Measurements from ENCODE around the gene ADGRA3.

The ADGRA3 gene

GRCh38 chr4:22465349-22465748 is 50.5 kb downstream of the ADGRA3 start:
- ChIA-PET CTCF (no interaction called here), POLR2A (no interaction called here)
- TF ChIP-seq ZNF843 (tag by site-specific recombination; IDR thresholded peaks at IDR 0.05), result no peak
- TF ChIP-seq ZNF521 (tag by site-specific recombination; IDR thresholded peaks at IDR 0.05), result no peak
- no peak for TF ChIP-seq ZNF830 (tag by site-specific recombination; IDR thresholded peaks at IDR 0.05; ENCODE audit: low read depth)
- TF ChIP-seq INSM2 (tag by site-specific recombination; IDR thresholded peaks at IDR 0.05), result no peak
- no peak for TF ChIP-seq ZNF19 (tag by site-specific recombination; IDR thresholded peaks at IDR 0.05; ENCODE audit: low read depth)
- no peak for TF ChIP-seq BCL11A (tag by site-specific recombination; IDR thresholded peaks at IDR 0.05; ENCODE audit: low read depth)
- TF ChIP-seq ZNF629 (tag by site-specific recombination; IDR thresholded peaks at IDR 0.05), result no peak
- TF ChIP-seq, protein P1, sequence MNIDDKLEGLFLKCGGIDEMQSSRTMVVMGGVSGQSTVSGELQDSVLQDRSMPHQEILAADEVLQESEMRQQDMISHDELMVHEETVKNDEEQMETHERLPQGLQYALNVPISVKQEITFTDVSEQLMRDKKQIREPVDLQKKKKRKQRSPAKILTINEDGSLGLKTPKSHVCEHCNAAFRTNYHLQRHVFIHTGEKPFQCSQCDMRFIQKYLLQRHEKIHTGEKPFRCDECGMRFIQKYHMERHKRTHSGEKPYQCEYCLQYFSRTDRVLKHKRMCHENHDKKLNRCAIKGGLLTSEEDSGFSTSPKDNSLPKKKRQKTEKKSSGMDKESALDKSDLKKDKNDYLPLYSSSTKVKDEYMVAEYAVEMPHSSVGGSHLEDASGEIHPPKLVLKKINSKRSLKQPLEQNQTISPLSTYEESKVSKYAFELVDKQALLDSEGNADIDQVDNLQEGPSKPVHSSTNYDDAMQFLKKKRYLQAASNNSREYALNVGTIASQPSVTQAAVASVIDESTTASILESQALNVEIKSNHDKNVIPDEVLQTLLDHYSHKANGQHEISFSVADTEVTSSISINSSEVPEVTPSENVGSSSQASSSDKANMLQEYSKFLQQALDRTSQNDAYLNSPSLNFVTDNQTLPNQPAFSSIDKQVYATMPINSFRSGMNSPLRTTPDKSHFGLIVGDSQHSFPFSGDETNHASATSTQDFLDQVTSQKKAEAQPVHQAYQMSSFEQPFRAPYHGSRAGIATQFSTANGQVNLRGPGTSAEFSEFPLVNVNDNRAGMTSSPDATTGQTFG (tag by site-specific recombination; IDR thresholded peaks at IDR 0.05; ENCODE audit: borderline replicate concordance), result no peak
- no peak for TF ChIP-seq ZNF133 (tag by site-specific recombination; IDR thresholded peaks at IDR 0.05)
- no peak overlapping the region for H3K4me3 ChIP-seq (ENCODE audit: low read depth, low read length)
- no peaks in the 10 kb centered on the region for H3K9me3 ChIP-seq (ENCODE audit: control insufficient read depth, insufficient read depth, low read depth, low read length)
- no peaks in the 10 kb centered on the region for H3K4me1 ChIP-seq (ENCODE audit: control insufficient read depth, insufficient read depth, low read length)
- peaks cover 0 to 4% of the 10 kb centered on the region in 2 experiments; a peak in 2 of 3 replicates for H3K36me3 ChIP-seq (ENCODE audit: control insufficient read depth in 2 of 2, insufficient read depth in 1 of 2, low read length in 2 of 2)
- H3K27ac ChIP-seq (ENCODE audit: extremely low read depth, low read depth, low read length), result no peak overlapping the region

- POLR2A ChIA-PET, result no interaction called here
- H3K4me1 ChIP-seq (ENCODE audit: control insufficient read depth, insufficient read depth, low read length), result no peaks in the 10 kb centered on the region
- no peak overlapping the region for H3K27ac ChIP-seq (ENCODE audit: extremely low read depth, low read depth, low read length)
- CTCF ChIA-PET, result interaction anchor here (0.6 to 0.8 kb wide), 2 partner anchors 13 to 23 kb away, joined by 3 to 5 read pairs; no protein-coding TSS in a partner anchor
- H3K36me3 ChIP-seq (ENCODE audit: control insufficient read depth in 2 of 2, insufficient read depth in 1 of 2, low read length in 2 of 2), result no peaks in the 10 kb centered on the region; a peak in 1 of 3 replicates
- no peaks in the 10 kb centered on the region for H3K9me3 ChIP-seq (ENCODE audit: control insufficient read depth, insufficient read depth, low read depth, low read length)
- H3K4me3 ChIP-seq (ENCODE audit: low read depth, low read length), result no peak overlapping the region
- TF ChIP-seq ZNF670 (tag by site-specific recombination; IDR thresholded peaks at IDR 0.05; ENCODE audit: low read depth) (no peak), ZNF747 (tag by site-specific recombination; IDR thresholded peaks at IDR 0.05) (no peak), ZNF623 (tag by site-specific recombination; IDR thresholded peaks at IDR 0.05) (no peak), ZBTB20 (tag by site-specific recombination; IDR thresholded peaks at IDR 0.05) (no peak), PBX3 (CRISPR knock-in tag; IDR thresholded peaks at IDR 0.05) (no peak), ZNF585B (tag by site-specific recombination; IDR thresholded peaks at IDR 0.05) (no peak), ZSCAN18 (tag by site-specific recombination; IDR thresholded peaks at IDR 0.05) (no peak), SCRT2 (tag by site-specific recombination; IDR thresholded peaks at IDR 0.05) (no peak), ZNF600 (tag by site-specific recombination; IDR thresholded peaks at IDR 0.05) (no peak), ZNF341 (tag by site-specific recombination; IDR thresholded peaks at IDR 0.05; ENCODE audit: low read depth) (no peak), GLI2 (tag by site-specific recombination; IDR thresholded peaks at IDR 0.05; ENCODE audit: borderline replicate concordance, low read depth) (no peak), MZF1 (tag by site-specific recombination; IDR thresholded peaks at IDR 0.05; ENCODE audit: borderline replicate concordance) (no peak), ZNF354C (tag by site-specific recombination; IDR thresholded peaks at IDR 0.05; ENCODE audit: borderline replicate concordance, low read depth) (no peak), ZSCAN5A (tag by site-specific recombination; IDR thresholded peaks at IDR 0.05) (no peak), BCL11A (tag by site-specific recombination; IDR thresholded peaks at IDR 0.05; ENCODE audit: low read depth) (no peak), ZNF561 (tag by site-specific recombination; IDR thresholded peaks at IDR 0.05; ENCODE audit: borderline replicate concordance) (no peak), ZBTB17 (tag by site-specific recombination; IDR thresholded peaks at IDR 0.05) (no peak), HOXC10 (CRISPR knock-in tag; IDR thresholded peaks at IDR 0.05) (no peak)
These were observed 52.7 kb downstream of the ADGRA3 start for GRCh38 chr4:22463179-22463578.

Data from HEK293 (cell line).